ENCODE data around the gene THSD4.

GRCh38 chr15:71288348-71288955 is 173.2 kb downstream of the THSD4 start:
- no peak for TF ChIP-seq POLR2A (IDR thresholded peaks at IDR 0.05)
- TF ChIP-seq, protein P1, sequence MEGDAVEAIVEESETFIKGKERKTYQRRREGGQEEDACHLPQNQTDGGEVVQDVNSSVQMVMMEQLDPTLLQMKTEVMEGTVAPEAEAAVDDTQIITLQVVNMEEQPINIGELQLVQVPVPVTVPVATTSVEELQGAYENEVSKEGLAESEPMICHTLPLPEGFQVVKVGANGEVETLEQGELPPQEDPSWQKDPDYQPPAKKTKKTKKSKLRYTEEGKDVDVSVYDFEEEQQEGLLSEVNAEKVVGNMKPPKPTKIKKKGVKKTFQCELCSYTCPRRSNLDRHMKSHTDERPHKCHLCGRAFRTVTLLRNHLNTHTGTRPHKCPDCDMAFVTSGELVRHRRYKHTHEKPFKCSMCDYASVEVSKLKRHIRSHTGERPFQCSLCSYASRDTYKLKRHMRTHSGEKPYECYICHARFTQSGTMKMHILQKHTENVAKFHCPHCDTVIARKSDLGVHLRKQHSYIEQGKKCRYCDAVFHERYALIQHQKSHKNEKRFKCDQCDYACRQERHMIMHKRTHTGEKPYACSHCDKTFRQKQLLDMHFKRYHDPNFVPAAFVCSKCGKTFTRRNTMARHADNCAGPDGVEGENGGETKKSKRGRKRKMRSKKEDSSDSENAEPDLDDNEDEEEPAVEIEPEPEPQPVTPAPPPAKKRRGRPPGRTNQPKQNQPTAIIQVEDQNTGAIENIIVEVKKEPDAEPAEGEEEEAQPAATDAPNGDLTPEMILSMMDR (IDR thresholded peaks at IDR 0.05): no peak

Data from thyroid gland (tissue), 4 donors.